Lower lobe of right lung (tissue), 2 donors: ENCODE results near the gene PCDH9. TPM values are rescaled to one million over a fixed set of nuclear protein-coding genes. Genes with fewer than 3 reads are reported as not detected.

Experiments
- ATAC-seq, 2 donors: fragments of 200-7000 bp; cut with Tn5 transposase; one replicate each; pipeline ENCODE4 v1.9.1; 2020 to 2022; ENCODE audit warnings: mild to moderate bottlenecking in 2 of 2, moderate library complexity in 2 of 2
- DNase-seq: peaks from one replicate; pipeline ENCODE4 v3.0.0-alpha.2; 2020
- H3K27ac ChIP-seq: fragments of 200-600 bp; one replicate; pipeline ENCODE4 v1.8.0; 2022
- H3K27me3 ChIP-seq: fragments of 200-600 bp; one replicate; pipeline ENCODE4 v1.8.0; 2022; ENCODE audit warnings: low read depth
- H3K36me3 ChIP-seq: fragments of 200-600 bp; one replicate; pipeline ENCODE4 v1.8.0; 2022; ENCODE audit warnings: mild to moderate bottlenecking
- H3K4me1 ChIP-seq: fragments of 200-600 bp; one replicate; pipeline ENCODE4 v1.8.0; 2022
- H3K4me3 ChIP-seq: fragments of 200-600 bp; one replicate; pipeline ENCODE4 v1.8.0; 2022; ENCODE audit warnings: mild to moderate bottlenecking
- H3K9me3 ChIP-seq: fragments of 200-600 bp; one replicate; pipeline ENCODE4 v1.8.0; 2022
- CTCF ChIP-seq: fragments of 200-600 bp; IDR thresholded peaks from one replicate; pipeline ENCODE4 v1.8.0; 2022; ENCODE audit warnings: antibody characterized with exemption, mild to moderate bottlenecking
- intact Hi-C: fragments of 100-400 bp; cut with DNase I; formaldehyde crosslinking; loops from one replicate; pipeline ENCODE4 v1.11.0; 2022
- total RNA-seq: library from RNA; stranded (reverse); fragmentation: NEBNext Ultra II Directional; extraction: Animal tissue kit (Norgen Biotek cat#: 25700); gene quantifications from one replicate; pipeline ENCODE4 v1.2.1, GENCODE V29; 2021
- donor health status: DM: no; HTN: yes; CAD: no; lungs with severe emphysema.

Gene PCDH9
- total RNA-seq, 1 donor from 2014 or later, result 8.9 TPM

- Histone ChIP-seq H3K9me3 (no peaks in the 10 kb centered on the region), H3K36me3 (no peaks in the 10 kb centered on the region), H3K4me1 (no peaks in the 10 kb centered on the region), H3K27ac (no peak overlapping the region), H3K4me3 (no peak overlapping the region), H3K27me3 (no peaks in the 10 kb centered on the region)
- intact Hi-C loops, result no loop called here
- no peak for TF ChIP-seq CTCF
- DNase-seq (no peak), ATAC-seq (no peak)
Measured at GRCh38 chr13:66364346-66364745, 865.8 kb downstream of the PCDH9 start.

- no peaks in the 10 kb centered on the region for H3K36me3 ChIP-seq
- TF ChIP-seq CTCF, result no peak
- ATAC-seq (no peak), DNase-seq (no peak)
- intact Hi-C loops, result no loop called here
- H3K9me3 ChIP-seq, result no peaks in the 10 kb centered on the region
- H3K4me1 ChIP-seq, result no peaks in the 10 kb centered on the region
- no peak overlapping the region for H3K4me3 ChIP-seq
- no peaks in the 10 kb centered on the region for H3K27me3 ChIP-seq
- no peak overlapping the region for H3K27ac ChIP-seq
Measured at GRCh38 chr13:66362485-66362884, 867.7 kb downstream of the PCDH9 start.

- TF ChIP-seq CTCF, result no peak
- Histone ChIP-seq H3K9me3 (no peaks in the 10 kb centered on the region), H3K4me3 (no peak overlapping the region), H3K27ac (no peak overlapping the region), H3K4me1 (no peaks in the 10 kb centered on the region), H3K27me3 (no peaks in the 10 kb centered on the region), H3K36me3 (no peaks in the 10 kb centered on the region)
- ATAC-seq, result no peak
- intact Hi-C loops, result no loop called here
- DNase-seq, result no peak
Measured at GRCh38 chr13:66359910-66360552, 870.1 kb downstream of the PCDH9 start.

- DNase-seq (no peak), ATAC-seq (no peak)
- Histone ChIP-seq H3K4me1 (no peaks in the 10 kb centered on the region), H3K36me3 (no peaks in the 10 kb centered on the region), H3K27me3 (no peaks in the 10 kb centered on the region), H3K4me3 (no peak overlapping the region), H3K9me3 (no peaks in the 10 kb centered on the region), H3K27ac (no peak overlapping the region)
- no peak for TF ChIP-seq CTCF
- intact Hi-C loops, result no loop called here
Measured at GRCh38 chr13:66359393-66359792, 870.7 kb downstream of the PCDH9 start.

- ATAC-seq (no peak), DNase-seq (no peak)
- H3K4me3 ChIP-seq, result no peak overlapping the region
- no peaks in the 10 kb centered on the region for H3K4me1 ChIP-seq
- no peaks in the 10 kb centered on the region for H3K9me3 ChIP-seq
- no peaks in the 10 kb centered on the region for H3K36me3 ChIP-seq
- TF ChIP-seq CTCF, result no peak
- no peak overlapping the region for H3K27ac ChIP-seq
- H3K27me3 ChIP-seq, result no peaks in the 10 kb centered on the region
- intact Hi-C loops, result no loop called here
Measured at GRCh38 chr13:66358564-66358963, 871.6 kb downstream of the PCDH9 start.
